Measurements from ENCODE around the gene CTNNAL1. TPM values are rescaled to one million over a fixed set of nuclear protein-coding genes. Genes with fewer than 3 reads are reported as not detected.

Gene CTNNAL1
- total RNA-seq, 1 donor from 2014 or later = 63.4 TPM

DNA sequence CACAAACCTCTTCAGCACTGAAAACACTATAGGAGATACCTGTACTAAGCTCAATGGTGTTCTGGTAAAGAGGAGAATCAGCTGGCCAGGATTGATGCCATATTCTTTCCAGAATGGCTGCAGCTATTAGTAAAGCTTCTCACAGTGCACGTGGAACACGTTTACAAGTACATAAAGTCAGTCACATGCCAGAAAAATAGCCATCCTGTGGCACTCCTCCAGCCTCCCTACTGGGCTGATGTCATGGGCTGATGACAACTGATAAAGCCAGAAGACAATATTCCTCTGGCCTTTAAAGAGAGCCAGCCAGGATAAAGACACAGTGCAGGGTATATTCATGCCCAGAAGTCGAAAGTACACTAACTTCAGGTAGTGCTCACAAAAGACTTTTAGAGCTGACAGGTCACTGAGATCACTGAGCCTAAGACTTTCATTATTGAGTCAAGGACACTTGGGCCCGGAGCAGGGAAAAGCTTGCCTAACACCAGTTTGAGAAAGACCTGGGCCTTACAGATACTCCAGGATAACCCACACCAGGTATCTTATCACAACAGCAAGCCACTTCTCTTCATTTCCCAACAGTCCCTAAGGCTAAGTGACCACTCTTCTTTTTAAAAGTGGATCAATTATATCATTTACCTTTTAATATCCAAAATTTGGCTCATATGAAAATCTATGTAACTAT is 49.7 kb downstream of the CTNNAL1 start:
- FAIRE-seq (peak; percentile 13), DNase-seq (ENCODE audit: low read depth) (no peak)
- Histone ChIP-seq H3K4me3 (ENCODE audit: low read depth, low read length) (no peak overlapping the region), H3K27me3 (ENCODE audit: control insufficient read depth, insufficient read depth, low read length) (no peaks in the 10 kb centered on the region), H3K36me3 (ENCODE audit: control insufficient read depth, insufficient read depth, low read length) (no peaks in the 10 kb centered on the region)
- TF ChIP-seq, protein P1, sequence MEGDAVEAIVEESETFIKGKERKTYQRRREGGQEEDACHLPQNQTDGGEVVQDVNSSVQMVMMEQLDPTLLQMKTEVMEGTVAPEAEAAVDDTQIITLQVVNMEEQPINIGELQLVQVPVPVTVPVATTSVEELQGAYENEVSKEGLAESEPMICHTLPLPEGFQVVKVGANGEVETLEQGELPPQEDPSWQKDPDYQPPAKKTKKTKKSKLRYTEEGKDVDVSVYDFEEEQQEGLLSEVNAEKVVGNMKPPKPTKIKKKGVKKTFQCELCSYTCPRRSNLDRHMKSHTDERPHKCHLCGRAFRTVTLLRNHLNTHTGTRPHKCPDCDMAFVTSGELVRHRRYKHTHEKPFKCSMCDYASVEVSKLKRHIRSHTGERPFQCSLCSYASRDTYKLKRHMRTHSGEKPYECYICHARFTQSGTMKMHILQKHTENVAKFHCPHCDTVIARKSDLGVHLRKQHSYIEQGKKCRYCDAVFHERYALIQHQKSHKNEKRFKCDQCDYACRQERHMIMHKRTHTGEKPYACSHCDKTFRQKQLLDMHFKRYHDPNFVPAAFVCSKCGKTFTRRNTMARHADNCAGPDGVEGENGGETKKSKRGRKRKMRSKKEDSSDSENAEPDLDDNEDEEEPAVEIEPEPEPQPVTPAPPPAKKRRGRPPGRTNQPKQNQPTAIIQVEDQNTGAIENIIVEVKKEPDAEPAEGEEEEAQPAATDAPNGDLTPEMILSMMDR (IDR thresholded peaks at IDR 0.05; ENCODE audit: insufficient read depth, low read length, severe bottlenecking) = no peak

- Histone ChIP-seq H3K36me3 (ENCODE audit: control insufficient read depth, insufficient read depth, low read length) (no peaks in the 10 kb centered on the region), H3K27me3 (ENCODE audit: control insufficient read depth, insufficient read depth, low read length) (no peaks in the 10 kb centered on the region), H3K4me3 (ENCODE audit: low read depth, low read length) (no peak overlapping the region)
- DNase-seq (ENCODE audit: low read depth) = no peak
- FAIRE-seq = no peak
- TF ChIP-seq, protein P1 (IDR thresholded peaks at IDR 0.05; ENCODE audit: insufficient read depth, low read length, severe bottlenecking) = no peak
Measured at GRCh38 chr9:108961151-108961550, 52.1 kb downstream of the CTNNAL1 start.

- no peaks in the 10 kb centered on the region for H3K36me3 ChIP-seq (ENCODE audit: control insufficient read depth, insufficient read depth, low read length)
- FAIRE-seq (no peak), DNase-seq (ENCODE audit: low read depth) (no peak)
- no peak overlapping the region for H3K4me3 ChIP-seq (ENCODE audit: low read depth, low read length)
- H3K27me3 ChIP-seq (ENCODE audit: control insufficient read depth, insufficient read depth, low read length) = no peaks in the 10 kb centered on the region
- TF ChIP-seq, protein P1 (IDR thresholded peaks at IDR 0.05; ENCODE audit: insufficient read depth, low read length, severe bottlenecking) = no peak
Measured at GRCh38 chr9:108960331-108960730, 53.0 kb downstream of the CTNNAL1 start.

DNA sequence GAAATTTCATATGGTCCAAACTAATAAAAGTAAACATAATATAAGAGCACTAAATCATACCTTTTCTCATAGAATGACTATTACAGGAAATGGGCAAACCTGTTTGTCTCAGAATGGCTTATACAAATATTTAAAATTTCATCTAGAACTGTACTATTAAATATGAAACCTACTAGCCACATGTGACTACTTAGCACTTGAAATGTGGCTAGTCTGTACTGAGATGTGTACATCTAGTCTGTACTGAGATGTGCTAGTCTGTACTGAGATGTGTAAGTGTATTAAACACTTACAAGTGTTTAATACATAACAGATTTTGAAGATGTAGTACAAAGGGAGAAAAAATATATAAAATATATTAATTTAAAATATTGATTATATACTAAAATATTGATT is 56.7 kb downstream of the CTNNAL1 start:
- TF ChIP-seq, protein P1 (IDR thresholded peaks at IDR 0.05; ENCODE audit: insufficient read depth, low read length, severe bottlenecking) = no peak
- H3K36me3 ChIP-seq (ENCODE audit: control insufficient read depth, insufficient read depth, low read length) = no peaks in the 10 kb centered on the region
- no peaks in the 10 kb centered on the region for H3K27me3 ChIP-seq (ENCODE audit: control insufficient read depth, insufficient read depth, low read length)
- FAIRE-seq (no peak), DNase-seq (ENCODE audit: low read depth) (no peak)
- H3K4me3 ChIP-seq (ENCODE audit: low read depth, low read length) = no peak overlapping the region

DNA sequence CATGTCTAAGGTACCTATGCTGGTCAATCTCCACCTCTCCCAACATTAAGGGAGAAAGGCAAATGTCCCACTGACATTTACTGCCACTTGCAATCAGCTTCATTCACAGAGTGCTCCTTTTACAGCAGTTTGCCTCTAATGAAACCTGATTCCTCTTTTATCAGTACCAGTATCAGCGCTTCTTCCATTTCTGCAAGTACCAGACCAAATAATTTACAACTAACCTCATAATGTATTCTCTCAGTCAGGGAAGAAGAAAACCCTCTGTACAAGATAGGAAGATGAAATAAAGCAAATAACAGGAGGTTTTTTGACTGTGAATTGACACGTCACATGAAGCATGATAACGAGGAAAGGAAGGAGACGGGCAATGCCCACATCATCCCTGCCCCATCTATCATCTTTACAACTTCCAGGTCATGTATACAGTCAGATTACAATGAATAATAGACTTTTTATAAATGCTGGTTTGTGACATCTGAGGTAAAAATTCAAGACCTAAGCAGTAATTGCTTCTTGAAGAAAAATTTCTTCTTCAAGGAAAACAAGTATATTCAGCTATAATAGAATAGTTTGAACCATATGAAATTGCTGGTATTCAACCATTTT is 57.2 kb downstream of the CTNNAL1 start:
- TF ChIP-seq, protein P1 (IDR thresholded peaks at IDR 0.05; ENCODE audit: insufficient read depth, low read length, severe bottlenecking) = no peak
- Histone ChIP-seq H3K27me3 (ENCODE audit: control insufficient read depth, insufficient read depth, low read length) (no peaks in the 10 kb centered on the region), H3K36me3 (ENCODE audit: control insufficient read depth, insufficient read depth, low read length) (no peaks in the 10 kb centered on the region), H3K4me3 (ENCODE audit: low read depth, low read length) (no peak overlapping the region)
- no peak for DNase-seq (ENCODE audit: low read depth)
- no peak for FAIRE-seq

All from bronchial epithelial cell (primary cell).